ENCODE measurements around the gene SSR1.

SSR1 gene

GRCh38 chr6:7241160-7241559 lies 71.8 kb downstream of the SSR1 start:
- H3K4me2 ChIP-seq (ENCODE audit: low read depth, low read length, poor library complexity, severe bottlenecking), result no peak overlapping the region
- peaks cover 3% of the 10 kb centered on the region for H4K20me1 ChIP-seq (ENCODE audit: insufficient read depth, low read length, poor library complexity, severe bottlenecking)
- no peaks in the 10 kb centered on the region for H3K27me3 ChIP-seq (ENCODE audit: insufficient read depth, low read length, poor library complexity, severe bottlenecking)
- 0 out of 2 replicates have a peak, but pooled peaks cover 4% of the 10 kb centered on the region for H3F3A ChIP-seq (ENCODE audit: low read depth)
- no peak overlapping the region for H3K4me3 ChIP-seq (ENCODE audit: low read length, poor library complexity, severe bottlenecking)
- no peak overlapping the region for H2AFZ ChIP-seq (ENCODE audit: low read length)
- TF ChIP-seq, protein P1, sequence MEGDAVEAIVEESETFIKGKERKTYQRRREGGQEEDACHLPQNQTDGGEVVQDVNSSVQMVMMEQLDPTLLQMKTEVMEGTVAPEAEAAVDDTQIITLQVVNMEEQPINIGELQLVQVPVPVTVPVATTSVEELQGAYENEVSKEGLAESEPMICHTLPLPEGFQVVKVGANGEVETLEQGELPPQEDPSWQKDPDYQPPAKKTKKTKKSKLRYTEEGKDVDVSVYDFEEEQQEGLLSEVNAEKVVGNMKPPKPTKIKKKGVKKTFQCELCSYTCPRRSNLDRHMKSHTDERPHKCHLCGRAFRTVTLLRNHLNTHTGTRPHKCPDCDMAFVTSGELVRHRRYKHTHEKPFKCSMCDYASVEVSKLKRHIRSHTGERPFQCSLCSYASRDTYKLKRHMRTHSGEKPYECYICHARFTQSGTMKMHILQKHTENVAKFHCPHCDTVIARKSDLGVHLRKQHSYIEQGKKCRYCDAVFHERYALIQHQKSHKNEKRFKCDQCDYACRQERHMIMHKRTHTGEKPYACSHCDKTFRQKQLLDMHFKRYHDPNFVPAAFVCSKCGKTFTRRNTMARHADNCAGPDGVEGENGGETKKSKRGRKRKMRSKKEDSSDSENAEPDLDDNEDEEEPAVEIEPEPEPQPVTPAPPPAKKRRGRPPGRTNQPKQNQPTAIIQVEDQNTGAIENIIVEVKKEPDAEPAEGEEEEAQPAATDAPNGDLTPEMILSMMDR (conservative IDR thresholded peaks at IDR 0.05; ENCODE audit: low read length), result no peak
- no peak for TF ChIP-seq EZH2phosphoT487 (IDR thresholded peaks at IDR 0.05; ENCODE audit: borderline replicate concordance)
- H3K9me3 ChIP-seq (ENCODE audit: insufficient read depth, low read depth, low read length), result no peaks in the 10 kb centered on the region
- H3K4me1 ChIP-seq (ENCODE audit: insufficient read depth, low read length, poor library complexity, severe bottlenecking), result peaks cover 19% of the 10 kb centered on the region
- H3K9me2 ChIP-seq (replicated peaks; ENCODE audit: low read depth, low read length), result no peaks in the 10 kb centered on the region
- peaks cover 49% of the 10 kb centered on the region; the same call in 1 of the 2 replicates for H3K36me3 ChIP-seq (ENCODE audit: insufficient read depth, low read length)
- no peaks in the 10 kb centered on the region for H3K79me2 ChIP-seq (ENCODE audit: insufficient read depth, low read length)
- no peak overlapping the region for H3K9ac ChIP-seq (ENCODE audit: low read depth, low read length, poor library complexity, severe bottlenecking)

GRCh38 chr6:7240351-7240750 lies 72.6 kb downstream of the SSR1 start:
- H3K4me3 ChIP-seq (ENCODE audit: low read length, poor library complexity, severe bottlenecking), result no peak overlapping the region
- no peak overlapping the region for H3K4me2 ChIP-seq (ENCODE audit: low read depth, low read length, poor library complexity, severe bottlenecking)
- H3K9me2 ChIP-seq (replicated peaks; ENCODE audit: low read depth, low read length), result no peaks in the 10 kb centered on the region
- H3K9me3 ChIP-seq (ENCODE audit: insufficient read depth, low read depth, low read length), result no peaks in the 10 kb centered on the region
- no peak overlapping the region for H3K9ac ChIP-seq (ENCODE audit: low read depth, low read length, poor library complexity, severe bottlenecking)
- peaks cover 19% of the 10 kb centered on the region for H3K4me1 ChIP-seq (ENCODE audit: insufficient read depth, low read length, poor library complexity, severe bottlenecking)
- TF ChIP-seq, protein P1 (conservative IDR thresholded peaks at IDR 0.05; ENCODE audit: low read length), result no peak
- TF ChIP-seq EZH2phosphoT487 (IDR thresholded peaks at IDR 0.05; ENCODE audit: borderline replicate concordance), result no peak
- H3K27me3 ChIP-seq (ENCODE audit: insufficient read depth, low read length, poor library complexity, severe bottlenecking), result no peaks in the 10 kb centered on the region
- no peak overlapping the region for H2AFZ ChIP-seq (ENCODE audit: low read length)
- 0 out of 2 replicates have a peak, but pooled peaks cover 4% of the 10 kb centered on the region for H3F3A ChIP-seq (ENCODE audit: low read depth)
- peaks cover 48% of the 10 kb centered on the region; the same call in 1 of the 2 replicates for H3K36me3 ChIP-seq (ENCODE audit: insufficient read depth, low read length)
- H4K20me1 ChIP-seq (ENCODE audit: insufficient read depth, low read length, poor library complexity, severe bottlenecking), result peaks cover 3% of the 10 kb centered on the region
- no peaks in the 10 kb centered on the region for H3K79me2 ChIP-seq (ENCODE audit: insufficient read depth, low read length)

GRCh38 chr6:7239590-7239948 lies 73.4 kb downstream of the SSR1 start:
- Histone ChIP-seq H4K20me1 (ENCODE audit: insufficient read depth, low read length, poor library complexity, severe bottlenecking) (peaks cover 3% of the 10 kb centered on the region), H3K79me2 (ENCODE audit: insufficient read depth, low read length) (no peaks in the 10 kb centered on the region), H3K9me3 (ENCODE audit: insufficient read depth, low read depth, low read length) (no peaks in the 10 kb centered on the region), H3K9ac (ENCODE audit: low read depth, low read length, poor library complexity, severe bottlenecking) (peak overlapping the region; percentile 2), H3K4me1 (ENCODE audit: insufficient read depth, low read length, poor library complexity, severe bottlenecking) (peaks cover 19% of the 10 kb centered on the region), H3K9me2 (replicated peaks; ENCODE audit: low read depth, low read length) (no peaks in the 10 kb centered on the region), H3K36me3 (ENCODE audit: insufficient read depth, low read length) (peaks cover 53% of the 10 kb centered on the region; the same call in 1 of the 2 replicates), H3F3A (ENCODE audit: low read depth) (0 out of 2 replicates have a peak, but pooled peaks cover 4% of the 10 kb centered on the region), H3K4me2 (ENCODE audit: low read depth, low read length, poor library complexity, severe bottlenecking) (no peak overlapping the region), H3K27me3 (ENCODE audit: insufficient read depth, low read length, poor library complexity, severe bottlenecking) (no peaks in the 10 kb centered on the region), H2AFZ (ENCODE audit: low read length) (no peak overlapping the region), H3K4me3 (ENCODE audit: low read length, poor library complexity, severe bottlenecking) (no peak overlapping the region)
- no peak for TF ChIP-seq EZH2phosphoT487 (IDR thresholded peaks at IDR 0.05; ENCODE audit: borderline replicate concordance)
- TF ChIP-seq, protein P1 (conservative IDR thresholded peaks at IDR 0.05; ENCODE audit: low read length), result no peak

Data from Loucy (cell line).